ENCODE measurements around the gene IL18R1. TPM values are rescaled to one million over a fixed set of nuclear protein-coding genes. Genes with fewer than 3 reads are reported as not detected.

IL18R1 gene
- total RNA-seq, 1 donor = 4.0 TPM

- Histone ChIP-seq H3K36me3 (ENCODE audit: insufficient read depth, low read length) (no peaks in the 10 kb centered on the region), H3K4me3 (ENCODE audit: insufficient read depth, low read length) (peak overlapping the region; percentile 79), H3K79me2 (ENCODE audit: insufficient read depth, low read length) (no peaks in the 10 kb centered on the region), H3K4me1 (ENCODE audit: insufficient read depth, low read length) (peaks cover 3% of the 10 kb centered on the region), H4K20me1 (ENCODE audit: insufficient read depth, low read length) (no peaks in the 10 kb centered on the region), H3K4me2 (ENCODE audit: insufficient read depth, low read length) (peak overlapping the region; percentile 93), H2AFZ (ENCODE audit: low read length) (peak overlapping the region; percentile 89), H3K9me3 (ENCODE audit: low read depth, low read length) (no peaks in the 10 kb centered on the region), H3K27ac (ENCODE audit: low read depth, low read length) (no peak overlapping the region), H3K27me3 (ENCODE audit: insufficient read depth, low read length) (no peaks in the 10 kb centered on the region)
- TF ChIP-seq, protein P1, sequence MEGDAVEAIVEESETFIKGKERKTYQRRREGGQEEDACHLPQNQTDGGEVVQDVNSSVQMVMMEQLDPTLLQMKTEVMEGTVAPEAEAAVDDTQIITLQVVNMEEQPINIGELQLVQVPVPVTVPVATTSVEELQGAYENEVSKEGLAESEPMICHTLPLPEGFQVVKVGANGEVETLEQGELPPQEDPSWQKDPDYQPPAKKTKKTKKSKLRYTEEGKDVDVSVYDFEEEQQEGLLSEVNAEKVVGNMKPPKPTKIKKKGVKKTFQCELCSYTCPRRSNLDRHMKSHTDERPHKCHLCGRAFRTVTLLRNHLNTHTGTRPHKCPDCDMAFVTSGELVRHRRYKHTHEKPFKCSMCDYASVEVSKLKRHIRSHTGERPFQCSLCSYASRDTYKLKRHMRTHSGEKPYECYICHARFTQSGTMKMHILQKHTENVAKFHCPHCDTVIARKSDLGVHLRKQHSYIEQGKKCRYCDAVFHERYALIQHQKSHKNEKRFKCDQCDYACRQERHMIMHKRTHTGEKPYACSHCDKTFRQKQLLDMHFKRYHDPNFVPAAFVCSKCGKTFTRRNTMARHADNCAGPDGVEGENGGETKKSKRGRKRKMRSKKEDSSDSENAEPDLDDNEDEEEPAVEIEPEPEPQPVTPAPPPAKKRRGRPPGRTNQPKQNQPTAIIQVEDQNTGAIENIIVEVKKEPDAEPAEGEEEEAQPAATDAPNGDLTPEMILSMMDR (IDR thresholded peaks at IDR 0.05; ENCODE audit: extremely low read depth, low read depth, low read length) = no peak
- no peak for DNase-seq (ENCODE audit: insufficient read length, low spot score, missing footprints)
These were observed 751 bp downstream of the IL18R1 start for GRCh38 chr2:102356381-102356712.

DNA sequence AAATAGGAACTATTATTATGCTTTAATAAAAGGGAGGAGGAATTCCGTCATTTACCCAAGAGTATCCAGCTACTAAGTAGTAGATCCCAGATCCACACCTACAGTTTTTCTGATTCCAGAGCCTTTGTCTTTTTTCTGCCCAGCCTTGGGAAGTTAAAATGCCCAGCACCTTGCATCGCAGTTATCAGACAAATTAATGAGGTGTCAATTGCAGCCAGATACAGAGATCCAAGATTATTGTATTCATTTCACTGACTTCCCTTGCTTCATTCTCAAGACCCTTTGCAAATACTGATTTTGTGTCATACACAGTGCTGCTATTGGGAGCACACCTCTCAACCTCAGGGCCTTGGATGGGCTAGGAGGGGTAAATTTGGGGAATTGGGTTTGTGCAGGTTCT is 1.1 kb downstream of the IL18R1 start:
- Histone ChIP-seq H4K20me1 (ENCODE audit: insufficient read depth, low read length) (no peaks in the 10 kb centered on the region), H3K4me1 (ENCODE audit: insufficient read depth, low read length) (peaks cover 3% of the 10 kb centered on the region), H3K27ac (ENCODE audit: low read depth, low read length) (no peak overlapping the region), H2AFZ (ENCODE audit: low read length) (no peak overlapping the region), H3K36me3 (ENCODE audit: insufficient read depth, low read length) (no peaks in the 10 kb centered on the region), H3K27me3 (ENCODE audit: insufficient read depth, low read length) (no peaks in the 10 kb centered on the region), H3K9me3 (ENCODE audit: low read depth, low read length) (no peaks in the 10 kb centered on the region), H3K4me2 (ENCODE audit: insufficient read depth, low read length) (no peak overlapping the region), H3K4me3 (ENCODE audit: insufficient read depth, low read length) (no peak overlapping the region), H3K79me2 (ENCODE audit: insufficient read depth, low read length) (no peaks in the 10 kb centered on the region)
- DNase-seq (ENCODE audit: insufficient read length, low spot score, missing footprints) = no peak
- TF ChIP-seq, protein P1 (IDR thresholded peaks at IDR 0.05; ENCODE audit: extremely low read depth, low read depth, low read length) = no peak

DNA sequence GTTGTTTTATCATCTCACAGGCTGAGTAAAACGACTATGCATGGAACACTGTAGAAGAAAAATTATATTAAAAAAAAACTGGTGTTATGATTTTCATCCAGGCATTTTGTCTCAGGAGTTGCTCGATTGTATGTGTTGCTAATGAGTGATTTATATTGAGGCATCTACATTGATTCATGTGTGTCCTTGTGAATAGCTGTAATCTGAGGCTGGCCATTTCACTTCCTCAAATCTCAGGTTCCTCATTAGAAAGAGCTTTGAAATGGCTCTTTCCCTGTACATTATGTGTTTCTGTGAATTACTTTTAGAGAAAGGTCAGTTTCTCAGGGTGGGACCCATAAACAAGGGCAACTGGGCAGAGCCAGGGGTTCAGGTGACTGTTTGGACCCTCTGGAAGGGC is 2.3 kb downstream of the IL18R1 start:
- no peak overlapping the region for H3K4me2 ChIP-seq (ENCODE audit: insufficient read depth, low read length)
- H3K27ac ChIP-seq (ENCODE audit: low read depth, low read length) = no peak overlapping the region
- H3K27me3 ChIP-seq (ENCODE audit: insufficient read depth, low read length) = no peaks in the 10 kb centered on the region
- H3K79me2 ChIP-seq (ENCODE audit: insufficient read depth, low read length) = no peaks in the 10 kb centered on the region
- no peaks in the 10 kb centered on the region for H4K20me1 ChIP-seq (ENCODE audit: insufficient read depth, low read length)
- no peak overlapping the region for H2AFZ ChIP-seq (ENCODE audit: low read length)
- no peak for DNase-seq (ENCODE audit: insufficient read length, low spot score, missing footprints)
- TF ChIP-seq, protein P1 (IDR thresholded peaks at IDR 0.05; ENCODE audit: extremely low read depth, low read depth, low read length) = no peak
- H3K4me3 ChIP-seq (ENCODE audit: insufficient read depth, low read length) = no peak overlapping the region
- peaks cover 3% of the 10 kb centered on the region for H3K4me1 ChIP-seq (ENCODE audit: insufficient read depth, low read length)
- H3K36me3 ChIP-seq (ENCODE audit: insufficient read depth, low read length) = no peaks in the 10 kb centered on the region
- H3K9me3 ChIP-seq (ENCODE audit: low read depth, low read length) = no peaks in the 10 kb centered on the region

- Histone ChIP-seq H3K36me3 (ENCODE audit: insufficient read depth, low read length) (no peaks in the 10 kb centered on the region), H3K9me3 (ENCODE audit: low read depth, low read length) (no peaks in the 10 kb centered on the region), H3K27ac (ENCODE audit: low read depth, low read length) (no peak overlapping the region), H3K4me1 (ENCODE audit: insufficient read depth, low read length) (peaks cover 3% of the 10 kb centered on the region), H2AFZ (ENCODE audit: low read length) (no peak overlapping the region), H3K4me2 (ENCODE audit: insufficient read depth, low read length) (no peak overlapping the region), H3K4me3 (ENCODE audit: insufficient read depth, low read length) (no peak overlapping the region), H3K27me3 (ENCODE audit: insufficient read depth, low read length) (peaks cover 1% of the 10 kb centered on the region), H3K79me2 (ENCODE audit: insufficient read depth, low read length) (no peaks in the 10 kb centered on the region), H4K20me1 (ENCODE audit: insufficient read depth, low read length) (no peaks in the 10 kb centered on the region)
- TF ChIP-seq, protein P1 (IDR thresholded peaks at IDR 0.05; ENCODE audit: extremely low read depth, low read depth, low read length) = no peak
- DNase-seq (ENCODE audit: insufficient read length, low spot score, missing footprints) = no peak
These were observed 2.9 kb downstream of the IL18R1 start for GRCh38 chr2:102358496-102358895.
